ENCODE data around the gene MT1H. TPM values are rescaled to one million over a fixed set of nuclear protein-coding genes. Genes with fewer than 3 reads are reported as not detected.

The MT1H gene
- total RNA-seq, 2 donors from 2014 or later: 2.0 TPM; not detected in 1

GRCh38 chr16:56679078-56679730 is 9.6 kb downstream of the MT1H start:
- intact Hi-C loops (cut with DNase I): no loop called here
- DNase-seq (ENCODE audit: low spot score): peak; percentile 31

- peak; percentile 53 for DNase-seq (ENCODE audit: low spot score)
- intact Hi-C loops (cut with DNase I): no loop called here
Observed at GRCh38 chr16:56679818-56680217, 10.2 kb downstream of the MT1H start.

GRCh38 chr16:56681939-56682702 is 12.5 kb downstream of the MT1H start, which contains the start of gene MT1X:
Gene MT1X (plus strand): TSS chr16:56682470. CDS start chr16:56682541, 71 bp downstream.
- intact Hi-C loops (cut with DNase I): no loop called here
- DNase-seq (ENCODE audit: low spot score): peak; percentile 98

GRCh38 chr16:56682703-56683397 is 13.2 kb downstream of the MT1H start:
- intact Hi-C loops (cut with DNase I): no loop called here
- peak; percentile 80 for DNase-seq (ENCODE audit: low spot score)

GRCh38 chr16:56683424-56684172 is 14.0 kb downstream of the MT1H start:
- intact Hi-C loops (cut with DNase I): no loop called here
- DNase-seq (ENCODE audit: low spot score): peak; percentile 70

GRCh38 chr16:56684256-56684925 is 14.8 kb downstream of the MT1H start:
- intact Hi-C loops (cut with DNase I): no loop called here
- DNase-seq (ENCODE audit: low spot score): peak; percentile 75

- peak; percentile 57 for DNase-seq (ENCODE audit: low spot score)
- intact Hi-C loops (cut with DNase I): no loop called here
Observed at GRCh38 chr16:56684926-56685590, 15.4 kb downstream of the MT1H start.

- intact Hi-C loops (cut with DNase I): no loop called here
- DNase-seq (ENCODE audit: low spot score): peak; percentile 5
Observed at GRCh38 chr16:56686758-56687157, 17.1 kb downstream of the MT1H start.

- intact Hi-C loops (cut with DNase I): no loop called here
- peak; percentile 20 for DNase-seq (ENCODE audit: low spot score)
Observed at GRCh38 chr16:56688762-56689161, 19.1 kb downstream of the MT1H start.

- DNase-seq (ENCODE audit: low spot score): peak; percentile 50
- intact Hi-C loops (cut with DNase I): no loop called here
Observed at GRCh38 chr16:56689171-56689570, 19.6 kb downstream of the MT1H start.

- peak; percentile 40 for DNase-seq (ENCODE audit: low spot score)
- intact Hi-C loops (cut with DNase I): loop anchor here in 1 of 2 donors (10.0 kb wide), 1 partner anchor 106 kb away; the partner anchor contains the start of gene MT3
Observed at GRCh38 chr16:56690420-56691122, 21.0 kb downstream of the MT1H start.

GRCh38 chr16:56691885-56692284 is 22.3 kb downstream of the MT1H start:
- intact Hi-C loops (cut with DNase I): loop anchor here in 1 of 2 donors (10.0 kb wide), 1 partner anchor 107 kb away; the partner anchor contains the start of gene MT3
- peak; percentile 48 for DNase-seq (ENCODE audit: low spot score)

- intact Hi-C loops (cut with DNase I): loop anchor here in 1 of 2 donors (10.0 kb wide), 1 partner anchor 110 kb away; the partner anchor contains the start of gene MT3
- DNase-seq (ENCODE audit: low spot score): no peak
Observed at GRCh38 chr16:56695246-56695645, 25.6 kb downstream of the MT1H start.

- intact Hi-C loops (cut with DNase I): loop anchor here in 1 of 2 donors (10.0 kb wide), 1 partner anchor 113 kb away; the partner anchor contains the start of gene MT3
- peak; percentile 62 for DNase-seq (ENCODE audit: low spot score)
Observed at GRCh38 chr16:56697456-56698155, 28.0 kb downstream of the MT1H start.

- intact Hi-C loops (cut with DNase I): loop anchor here in 1 of 2 donors (5.0 kb wide), 1 partner anchor 178 kb away; the partner anchor contains the start of gene BBS2
- DNase-seq (ENCODE audit: low spot score): no peak
Observed at GRCh38 chr16:56700195-56700594, 30.6 kb downstream of the MT1H start.

GRCh38 chr16:56700631-56701030 is 31.0 kb downstream of the MT1H start:
- intact Hi-C loops (cut with DNase I): loop anchor here in 1 of 2 donors (5.0 kb wide), 1 partner anchor 178 kb away; the partner anchor contains the start of gene BBS2
- DNase-seq (ENCODE audit: low spot score): no peak
